Stimulated activated CD4-positive, alpha-beta T cell treated with anti-CD3 and anti-CD28 coated beads, Interleukin-12 subunit alpha, Interleukin-12 subunit beta, amount 100 ng/mL, for 48 hours (primary cell): ENCODE results near the gene MAP3K20.
A peak's percentile ranks its signal among the peaks of the same experiment; 100 is the strongest.
"Not testable (repeated sequence)": the region's sequence is repeated elsewhere in the genome, so short reads cannot be mapped to it uniquely, and the experiment has no call there.

Experiments used
- DNase-seq, 3 donors: peaks; one replicate each; pipeline ENCODE4 v3.0.0-alpha.2; 2020; ENCODE audit warnings: low read depth in 2 of 3, low spot score in 1 of 3

MAP3K20 gene

DNA sequence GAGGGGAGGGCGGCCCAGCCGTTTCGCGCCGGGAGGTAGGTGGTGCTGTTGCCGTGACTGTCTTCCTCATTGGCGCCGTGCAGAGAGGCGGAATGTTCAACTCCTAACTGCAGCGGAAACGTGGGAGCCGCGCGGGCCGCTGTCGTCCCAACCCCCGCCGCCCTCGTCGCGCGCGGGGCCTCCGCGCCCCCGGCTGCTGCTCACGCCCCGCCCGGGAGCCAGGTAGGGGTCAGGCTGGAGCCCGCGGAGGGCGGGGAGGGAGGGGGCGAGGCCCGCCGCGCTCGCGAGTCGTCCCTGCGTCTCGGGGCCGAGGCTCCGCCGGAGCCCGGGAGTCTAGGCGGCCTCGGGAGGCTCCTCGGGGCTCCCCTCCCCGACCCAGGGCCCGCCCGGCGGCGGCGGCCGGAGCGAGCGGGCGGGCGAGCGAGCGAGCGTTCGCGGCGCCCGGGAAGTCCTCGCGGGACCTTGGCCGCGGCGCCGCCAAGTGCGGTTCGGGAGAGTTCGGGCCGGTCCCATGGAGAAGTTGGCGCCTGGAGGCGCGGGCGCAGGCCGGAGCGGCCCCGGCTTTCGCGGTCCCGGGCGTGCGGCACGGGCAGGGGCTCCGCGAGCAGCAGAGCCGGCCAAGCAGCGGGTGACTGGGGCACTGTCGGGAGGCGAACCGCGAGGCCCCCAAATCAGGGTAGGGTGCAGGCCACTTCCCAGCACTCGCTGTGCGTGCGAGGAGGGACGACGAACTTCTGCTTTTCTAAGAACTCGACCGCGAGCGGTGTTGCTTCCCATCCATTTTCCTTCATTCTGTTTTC, at the start of gene MAP3K20:
Gene MAP3K20, plus strand, starts transcription at position 66 of the 800 bp plus-strand sequence. CDS start 15,186 bp downstream, outside the sequence.
- peak in 2 of 3 donors; percentile 26 to 29 for DNase-seq

DNA sequence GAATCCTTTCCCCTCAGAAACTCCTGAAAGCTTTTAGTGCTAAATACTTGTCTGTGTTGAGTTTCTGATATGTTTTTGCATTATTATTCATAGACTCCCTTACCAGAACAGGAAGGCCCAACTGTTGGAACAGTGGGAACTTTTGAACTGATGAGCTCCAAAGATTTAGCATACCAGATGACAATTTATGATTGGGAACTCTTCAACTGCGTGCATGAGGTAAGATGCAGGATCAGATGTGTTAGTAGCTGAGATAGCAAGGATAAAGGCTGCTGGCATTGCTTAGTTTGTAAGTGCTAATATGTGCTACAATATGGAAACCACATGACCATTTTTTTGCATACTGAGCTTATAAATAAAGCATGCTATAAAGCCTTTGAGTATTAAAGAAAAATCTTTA, 49.2 kb upstream of the MAP3K20 start:
- DNase-seq = no peak

DNA sequence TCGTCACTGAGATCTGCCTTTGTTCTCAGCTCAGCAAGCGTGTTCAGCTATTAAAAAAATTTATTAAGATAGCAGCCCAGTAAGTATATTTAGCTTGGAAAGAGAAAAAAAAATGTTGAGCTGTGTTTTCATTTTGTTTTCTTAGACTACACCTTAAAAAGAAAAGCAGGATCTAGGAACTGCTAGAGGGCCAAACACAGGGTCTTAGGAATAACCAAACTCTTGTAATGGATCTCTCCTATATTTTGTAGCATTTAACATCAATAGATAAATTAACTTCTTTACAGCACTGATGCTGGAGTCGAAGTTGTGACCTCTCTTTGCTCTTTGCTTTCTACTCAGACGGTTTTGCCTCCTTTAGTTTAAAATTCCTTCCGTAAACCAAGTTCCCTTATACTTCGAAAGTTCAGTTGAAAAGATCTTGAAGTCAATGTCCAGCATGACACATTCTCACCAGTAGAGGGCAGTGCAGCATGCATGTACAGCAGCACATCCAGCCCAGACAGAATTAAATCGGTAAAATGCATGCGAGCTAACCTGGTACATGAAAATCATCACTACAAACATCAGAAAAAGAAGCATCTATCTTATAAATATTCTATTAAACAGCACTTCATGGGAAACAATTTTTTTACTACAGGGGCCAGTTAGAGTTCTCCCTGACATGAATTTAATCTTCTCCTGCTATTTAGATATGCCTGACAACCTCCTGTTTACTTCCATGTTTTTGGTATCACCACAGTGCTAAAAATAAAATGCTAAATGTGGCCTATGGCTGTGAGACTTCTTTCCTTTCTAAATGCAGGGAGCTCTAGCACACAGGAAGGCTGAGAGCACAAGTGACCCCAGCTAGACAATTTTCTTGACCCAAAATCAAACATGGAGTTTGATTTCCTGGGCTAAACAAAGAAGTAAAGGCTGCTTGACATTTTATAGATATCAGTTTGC, 48.2 kb upstream of the MAP3K20 start:
- peak; percentile 57 to 81 (median 64) for DNase-seq

GRCh38 chr2:173028141-173028540, 47.5 kb upstream of the MAP3K20 start:
- DNase-seq = no peak

GRCh38 chr2:173028671-173029070, 47.0 kb upstream of the MAP3K20 start:
- DNase-seq = no peak

DNA sequence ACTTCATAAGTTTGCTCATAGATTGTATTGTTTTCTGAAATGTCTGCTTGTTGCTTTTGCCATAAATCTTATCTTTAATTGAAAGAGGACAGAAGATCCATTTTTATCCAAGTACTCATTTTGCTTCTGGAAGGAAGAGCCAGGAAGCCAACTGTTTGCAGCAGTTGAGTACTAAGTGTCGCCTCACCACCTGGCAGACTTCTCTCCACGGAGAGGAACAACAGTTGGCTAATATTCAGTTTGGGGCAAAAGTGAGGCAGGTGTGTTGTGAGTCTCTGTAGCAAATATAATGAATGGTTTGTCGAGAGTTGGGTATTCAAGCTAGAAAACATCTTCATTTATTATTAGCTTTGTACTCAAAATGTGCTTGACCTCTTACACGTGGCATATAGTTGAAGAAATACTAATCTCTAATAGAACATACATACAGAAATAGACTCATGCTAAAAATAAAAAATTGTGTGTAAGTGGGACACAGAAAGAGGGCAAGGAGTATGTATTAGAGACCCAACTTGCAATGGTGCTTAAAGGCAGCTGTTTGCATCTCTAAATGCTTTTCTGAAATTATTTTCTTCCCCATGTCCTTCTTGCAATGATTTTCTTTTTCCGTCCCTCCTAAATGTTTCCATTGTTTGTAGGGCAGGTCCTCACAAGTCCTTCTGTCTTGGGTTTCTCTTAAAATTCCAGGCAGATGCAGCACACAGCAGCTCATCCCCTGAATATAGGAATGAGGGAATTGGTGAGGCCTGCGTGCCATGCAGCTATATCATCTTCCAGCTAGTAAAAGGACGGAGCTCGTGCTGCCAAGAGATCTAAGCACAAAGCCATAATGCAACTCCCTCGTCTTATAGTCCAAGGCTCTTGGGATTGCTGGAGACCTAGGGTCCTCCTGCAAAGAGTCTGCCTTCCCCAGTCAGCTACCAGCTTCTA, 44.8 kb upstream of the MAP3K20 start:
- no peak for DNase-seq

DNA sequence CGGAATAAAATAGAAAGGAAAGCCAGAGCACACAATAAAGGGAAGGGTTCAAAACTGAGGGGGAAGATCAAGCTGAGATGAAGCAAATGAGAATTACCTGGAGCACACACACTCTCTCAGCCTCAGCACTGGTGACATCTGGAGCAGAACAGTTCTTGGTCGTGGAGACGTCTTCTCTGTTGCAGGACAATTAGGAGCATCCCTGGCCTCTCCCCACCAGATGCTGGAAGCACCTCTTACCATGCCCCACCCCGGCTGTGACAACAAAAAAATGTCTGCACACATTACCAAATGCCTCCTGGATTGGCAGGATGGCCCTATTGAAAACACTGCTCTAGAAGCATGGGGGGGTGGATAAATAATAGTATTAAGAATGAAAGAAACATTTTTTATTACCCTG, 43.6 kb upstream of the MAP3K20 start:
- no peak for DNase-seq

GRCh38 chr2:173033084-173033483, 42.6 kb upstream of the MAP3K20 start:
- no peak for DNase-seq

DNA sequence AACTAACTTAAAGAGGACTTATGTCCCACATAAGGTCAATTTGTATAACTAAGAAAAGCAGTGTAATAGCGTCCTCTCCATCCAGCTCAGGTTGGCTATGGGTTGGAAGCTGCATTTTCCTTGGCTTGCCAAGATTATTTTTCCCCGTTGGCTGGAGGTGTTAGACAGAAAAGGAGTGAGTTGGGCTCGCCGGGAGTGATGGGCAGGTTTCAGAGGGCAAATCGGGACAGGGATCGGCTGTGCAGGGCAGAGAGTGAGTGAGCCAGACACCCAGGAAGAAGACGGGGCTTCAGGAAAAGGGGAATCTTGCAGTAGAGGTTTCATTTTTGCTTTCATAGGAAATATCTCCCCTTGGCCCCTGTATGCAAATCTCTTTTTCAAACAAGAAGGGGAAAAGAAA, 41.5 kb upstream of the MAP3K20 start:
- no peak for DNase-seq

- no peak for DNase-seq
Observed at GRCh38 chr2:173037245-173038120, 38.2 kb upstream of the MAP3K20 start.

GRCh38 chr2:173038257-173038656, 37.4 kb upstream of the MAP3K20 start:
- DNase-seq = not testable (repeated sequence)

DNA sequence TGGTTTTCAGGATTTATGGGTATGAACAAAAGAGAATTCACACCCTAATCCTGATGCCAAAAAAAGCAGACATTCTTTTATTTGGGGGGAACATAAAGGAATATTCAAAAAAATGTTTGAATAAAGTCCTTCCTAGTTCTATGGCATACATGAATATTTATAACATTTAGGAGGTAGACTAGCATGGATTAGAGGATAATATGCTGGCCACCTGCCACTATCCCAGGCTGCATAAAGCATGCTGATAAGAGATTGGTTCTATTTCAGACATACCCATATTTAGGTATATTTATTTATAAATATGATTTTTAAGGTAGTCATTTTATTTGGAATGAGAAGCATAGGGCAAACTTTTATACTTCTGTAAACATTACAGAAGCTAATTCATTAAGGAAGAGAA, 34.9 kb upstream of the MAP3K20 start:
- no peak for DNase-seq

DNA sequence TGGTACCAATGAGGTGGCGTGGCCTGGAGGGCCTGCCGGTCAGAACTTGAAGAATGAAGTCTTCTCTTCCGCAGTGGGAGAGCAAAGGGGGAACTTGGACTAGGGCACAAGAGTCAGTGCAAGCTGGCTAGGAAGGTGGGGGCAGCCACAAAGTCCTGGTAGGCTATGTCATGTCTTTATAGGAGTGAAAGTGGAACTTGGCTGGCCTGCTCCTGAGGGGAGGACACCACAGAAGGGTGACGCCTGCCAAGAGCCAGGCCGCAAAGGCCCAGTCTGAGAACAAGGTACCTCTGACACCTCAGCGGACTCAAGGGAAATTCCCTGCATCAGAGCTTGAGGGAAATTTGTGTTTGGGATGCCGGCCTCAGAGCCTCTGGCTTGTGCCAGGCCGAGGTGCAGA, 32.2 kb upstream of the MAP3K20 start:
- DNase-seq = no peak

DNA sequence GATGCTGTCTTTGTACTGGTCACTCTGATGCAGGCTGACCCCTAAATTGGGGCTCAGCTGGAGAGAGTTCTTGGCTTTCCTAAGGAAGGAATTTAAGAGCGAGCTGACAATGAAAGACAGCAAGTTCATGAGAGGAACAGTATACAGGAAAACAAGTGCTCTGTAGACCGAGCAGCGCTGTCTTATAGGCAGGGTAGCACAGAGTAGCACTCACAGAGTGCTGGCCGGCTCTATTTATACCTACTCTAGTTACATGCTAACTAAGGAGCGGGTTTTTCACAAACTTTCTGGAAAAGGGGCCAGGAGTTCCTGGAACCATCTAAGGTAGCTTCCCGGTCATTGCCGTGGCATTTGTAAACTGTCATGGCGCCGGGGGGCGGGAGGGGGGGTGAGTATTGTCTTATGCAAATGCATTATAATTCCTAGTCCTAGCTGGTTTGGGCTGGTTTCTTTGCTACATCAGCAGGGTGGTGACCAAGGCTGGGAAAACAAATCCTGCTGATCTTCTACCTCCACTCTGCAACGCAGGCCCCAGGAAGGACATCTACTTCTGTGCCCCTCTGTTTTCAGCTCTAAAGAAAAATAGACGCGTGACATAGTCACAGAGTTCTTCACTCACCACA, 31.6 kb upstream of the MAP3K20 start:
- DNase-seq = no peak

GRCh38 chr2:173044686-173045085, 31.0 kb upstream of the MAP3K20 start:
- DNase-seq = no peak

DNA sequence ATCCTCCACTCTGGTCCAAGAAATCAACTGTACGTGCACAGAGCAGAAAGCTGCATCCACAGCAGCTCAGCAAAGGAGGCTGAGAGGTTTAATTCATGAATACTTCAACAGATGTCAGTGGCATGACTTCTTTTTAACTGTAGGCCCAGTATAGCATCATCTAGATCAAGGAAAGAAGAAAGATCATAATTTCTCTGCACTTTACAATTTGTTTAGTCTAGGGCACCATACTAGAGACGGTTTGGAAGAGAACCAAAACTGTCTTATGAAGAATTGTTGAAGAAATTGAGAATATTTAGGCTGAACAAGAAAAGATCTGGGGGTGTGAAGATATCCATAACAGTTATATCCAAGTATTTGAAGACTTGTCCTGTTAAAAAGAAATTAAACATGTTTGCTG, 30.5 kb upstream of the MAP3K20 start:
- DNase-seq = no peak

DNA sequence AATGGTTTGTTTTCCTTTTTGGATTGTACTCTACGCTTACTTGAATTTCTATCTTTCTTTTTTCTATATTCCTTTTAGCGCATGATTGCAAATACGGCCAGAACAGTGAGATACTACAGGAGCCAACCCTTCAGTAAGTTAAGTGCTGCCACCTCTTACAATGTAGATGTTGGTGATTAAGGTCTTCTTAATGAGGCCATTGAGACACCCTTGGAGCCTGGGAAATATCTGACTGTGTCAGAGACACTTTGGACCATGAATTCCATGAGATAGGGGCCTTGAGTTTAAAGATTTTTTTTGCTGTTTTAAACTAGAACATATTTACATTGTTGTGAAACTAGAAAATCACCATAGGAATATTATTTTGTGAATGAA, 27.1 kb upstream of the MAP3K20 start:
- DNase-seq = no peak

DNA sequence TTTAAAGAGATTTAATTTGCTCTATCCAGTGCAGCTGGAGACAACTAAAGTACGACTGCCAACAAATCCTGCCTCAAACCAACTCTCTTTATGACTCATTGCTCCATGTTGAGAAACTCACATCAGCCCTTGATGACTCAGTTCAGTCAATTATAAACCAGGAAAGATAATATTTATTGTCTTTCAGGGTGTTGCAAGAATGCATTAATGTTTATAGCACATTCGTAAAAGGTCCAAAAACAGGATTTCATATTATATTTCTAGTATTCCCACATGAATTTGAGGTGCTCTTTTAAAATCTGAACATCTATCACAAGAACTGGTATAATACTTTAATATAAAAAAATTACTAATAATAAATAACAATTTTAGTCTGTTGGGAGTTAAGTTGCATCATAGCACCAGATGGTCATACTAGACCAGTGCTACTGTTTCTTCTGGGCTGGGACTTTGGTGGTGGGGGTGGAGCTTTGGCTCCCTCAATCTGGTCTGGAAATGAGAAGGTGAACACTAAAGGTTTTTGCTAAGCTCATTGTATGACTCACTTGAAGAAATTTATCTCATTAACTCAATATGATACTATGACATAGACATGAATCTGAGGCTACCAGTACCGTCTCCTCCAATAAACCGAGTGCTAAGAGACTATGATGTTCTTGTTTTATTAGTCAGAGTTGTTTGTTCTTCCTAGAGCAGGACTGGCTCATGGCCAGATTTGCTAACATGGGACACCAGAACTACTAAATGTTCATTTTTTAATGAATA, 26.6 kb upstream of the MAP3K20 start:
- DNase-seq = peak; percentile 20 to 37 (median 25)

GRCh38 chr2:173049831-173050230, 25.8 kb upstream of the MAP3K20 start:
- DNase-seq = no peak
